ENCODE measurements around the gene C1orf122. TPM values are rescaled to one million over a fixed set of nuclear protein-coding genes. Genes with fewer than 3 reads are reported as not detected.

C1orf122 gene
- total RNA-seq, 1 experiment from 2014 or later: 77.2 TPM

- ChIA-PET POLR2A (no interaction called here), CTCF (no interaction called here)
- H3K9me3 ChIP-seq (ENCODE audit: control insufficient read depth, insufficient read depth, low read depth, low read length): no peaks in the 10 kb centered on the region
- intact Hi-C loops (cut with micrococcal nuclease; ENCODE audit: unreplicated experiment) (no loop called here), in situ Hi-C loops (cut with HindIII; ENCODE audit: low pct_unique_long_range_greater_than_20kb, low sequenced_read_pairs) (no loop called here)
- H3K27ac ChIP-seq (ENCODE audit: low read length): no peak overlapping the region
- TF ChIP-seq TCF7L2 (IDR thresholded peaks at IDR 0.05; ENCODE audit: low read depth, low read length): no peak
- TF ChIP-seq REST (IDR thresholded peaks at IDR 0.05; ENCODE audit: insufficient read depth in 1 of 2, low read depth in 2 of 2, low read length in 1 of 2): no peak
- no peak for TF ChIP-seq POLR2AphosphoS5 (IDR thresholded peaks at IDR 0.05; ENCODE audit: low read depth, low read length)
- no peak for TF ChIP-seq SIN3A (IDR thresholded peaks at IDR 0.05; ENCODE audit: borderline replicate concordance, insufficient read depth, low read depth, low read length)
- TF ChIP-seq CTCF (IDR thresholded peaks at IDR 0.05): no peak
- DNase-seq (ENCODE audit: low read depth, low spot score) (no peak), ATAC-seq (no peak)
- no peak overlapping the region for H3K4me3 ChIP-seq (ENCODE audit: low read depth in 2 of 2, low read length in 2 of 2)
- H3K36me3 ChIP-seq (ENCODE audit: control insufficient read depth, insufficient read depth, low read length): peaks cover 2% of the 10 kb centered on the region; the same call in 1 of the 2 replicates
- H3K27me3 ChIP-seq (ENCODE audit: control insufficient read depth, insufficient read depth, low read length): no peaks in the 10 kb centered on the region
- no TSS peak for BruUV-seq (replicated peaks)
- H3K4me1 ChIP-seq (ENCODE audit: control insufficient read depth, insufficient read depth, low read length): no peaks in the 10 kb centered on the region
Measured at GRCh38 chr1:37849480-37849879, 41.9 kb downstream of the C1orf122 start.

- Histone ChIP-seq H3K4me3 (ENCODE audit: low read depth in 2 of 2, low read length in 2 of 2) (no peak overlapping the region), H3K36me3 (ENCODE audit: control insufficient read depth, insufficient read depth, low read length) (peaks cover 2% of the 10 kb centered on the region; the same call in 1 of the 2 replicates), H3K27me3 (ENCODE audit: control insufficient read depth, insufficient read depth, low read length) (no peaks in the 10 kb centered on the region), H3K4me1 (ENCODE audit: control insufficient read depth, insufficient read depth, low read length) (no peaks in the 10 kb centered on the region), H3K9me3 (ENCODE audit: control insufficient read depth, insufficient read depth, low read depth, low read length) (no peaks in the 10 kb centered on the region), H3K27ac (ENCODE audit: low read length) (no peak overlapping the region)
- no TSS peak for BruUV-seq (replicated peaks)
- DNase-seq (ENCODE audit: low read depth, low spot score) (no peak), ATAC-seq (no peak)
- ChIA-PET CTCF (no interaction called here), POLR2A (interaction anchor here (1.1 kb wide), 1 partner anchor 9 kb away, joined by 3 read pairs; the partner anchor contains the start of gene MTF1)
- in situ Hi-C loops (cut with HindIII; ENCODE audit: low pct_unique_long_range_greater_than_20kb, low sequenced_read_pairs): no loop called here
- TF ChIP-seq SIN3A (IDR thresholded peaks at IDR 0.05; ENCODE audit: borderline replicate concordance, insufficient read depth, low read depth, low read length) (no peak), TCF7L2 (IDR thresholded peaks at IDR 0.05; ENCODE audit: low read depth, low read length) (no peak), POLR2AphosphoS5 (IDR thresholded peaks at IDR 0.05; ENCODE audit: low read depth, low read length) (no peak), REST (IDR thresholded peaks at IDR 0.05; ENCODE audit: insufficient read depth in 1 of 2, low read depth in 2 of 2, low read length in 1 of 2) (no peak)
- intact Hi-C loops (cut with micrococcal nuclease; ENCODE audit: unreplicated experiment): no loop called here
Measured at GRCh38 chr1:37850352-37850955, 42.9 kb downstream of the C1orf122 start.

Measured in Panc1 (cell line).